Measurements from ENCODE around the gene HOXB9.

- TF ChIP-seq RARB (CRISPR knock-in tag; IDR thresholded peaks at IDR 0.05) (no peak), ARNTL (CRISPR knock-in tag; IDR thresholded peaks at IDR 0.05; ENCODE audit: borderline replicate concordance, low read depth) (no peak), BACH2 (CRISPR knock-in tag; IDR thresholded peaks at IDR 0.05; ENCODE audit: borderline replicate concordance) (no peak), TCF4 (CRISPR knock-in tag; IDR thresholded peaks at IDR 0.05; ENCODE audit: borderline replicate concordance) (no peak), GLIS3 (CRISPR knock-in tag; IDR thresholded peaks at IDR 0.05) (no peak), ZNF565 (CRISPR knock-in tag; conservative IDR thresholded peaks at IDR 0.05; ENCODE audit: low read depth) (no peak), OSR1 (CRISPR knock-in tag; IDR thresholded peaks at IDR 0.05) (no peak), ZFP30 (CRISPR knock-in tag; IDR thresholded peaks at IDR 0.05) (no peak), POU6F1 (CRISPR knock-in tag; IDR thresholded peaks at IDR 0.05; ENCODE audit: borderline replicate concordance, low read depth) (no peak), TOX (CRISPR knock-in tag; IDR thresholded peaks at IDR 0.05; ENCODE audit: borderline replicate concordance) (no peak)
Measured at GRCh38 chr17:48579471-48579759, 46.7 kb downstream of the HOXB9 start.

Data from SK-N-SH treated with all-trans-retinoic acid at 6 μM for 48 hours (cell line).